HCT116 (cell line): ENCODE results near the gene RNF169. TPM values are rescaled to one million over a fixed set of nuclear protein-coding genes. Genes with fewer than 3 reads are reported as not detected.
"Not testable (repeated sequence)": the region's sequence is repeated elsewhere in the genome, so short reads cannot be mapped to it uniquely, and the experiment has no call there.

ENCODE experiments used
- ATAC-seq: fragments of 200-7000 bp; cut with Tn5 transposase; 2 replicates; pipeline ENCODE4 v1.9.1; 2020; ENCODE audit warnings: mild to moderate bottlenecking, moderate library complexity
- BruUV-seq: library from RNA; stranded (reverse); fragments of 400-500 nt; replicated peaks from 2 replicates; lab custom pipeline; 2021; lab: Mats Ljungman, UMichigan
- CTCF ChIA-PET: fragments of 300-600 bp; sonication (Branson Sonifier 250); formaldehyde crosslinking; loops from one replicate; lab custom pipeline; 2021; ENCODE audit warnings: antibody characterized with exemption; lab: Charles Lee
- POLR2A ChIA-PET: fragments of 300-600, 350-600 bp; sonication (Branson Sonifier 250); formaldehyde crosslinking; loops from one replicate; lab custom pipeline; 2021; ENCODE audit warnings: antibody characterized with exemption; lab: Charles Lee
- RAD21 ChIA-PET, 2 experiments: fragments of 300-600 bp; sonication (Branson Sonifier 250); formaldehyde crosslinking; loops; one replicate each; lab custom pipeline; 2023; ENCODE audit warnings: low total read pairs in 2 of 2; ENCODE audit not compliant: uncharacterized antibody in 2 of 2, unreplicated experiment in 2 of 2, low non-redundant PET in 1 of 2; lab: Charles Lee
- DNase-seq: peaks from one replicate; pipeline ENCODE4 v3.0.0-alpha.2; 2010; ENCODE audit warnings: low read depth, low spot score
- H2AFZ ChIP-seq: fragments of 200-600 bp; shearing (Covaris generic), sonication (generic); 2 replicates; pipeline ENCODE4 v1.6.1; 2017; ENCODE audit warnings: low read depth, mixed run types, mixed read lengths, antibody characterized with exemption, low read length; ENCODE audit not compliant: poor library complexity, severe bottlenecking
- H3K27ac ChIP-seq: 2 replicates; pipeline ENCODE4 v1.5.1; 2012; ENCODE audit warnings: low read depth, low read length
- H3K27me3 ChIP-seq: fragments of 200-600 bp; sonication (generic); 2 replicates; pipeline ENCODE4 v1.6.1; 2016; ENCODE audit warnings: mixed run types, low read length, mixed read lengths; ENCODE audit not compliant: insufficient read depth
- H3K36me3 ChIP-seq, 2 experiments: fragments of 200-500 bp in 1 of 2; fragments of 200-600 bp in 1 of 2; sonication (Bioruptor generic) in 1 of 2; sonication (generic) in 1 of 2; 2 replicates each; pipeline versions ENCODE4 v1.5.1 to v1.6.1; 2014 to 2016; ENCODE audit warnings: low read length in 2 of 2, inconsistent platforms in 1 of 2, mixed read lengths in 1 of 2, mixed run types in 1 of 2; ENCODE audit not compliant: insufficient read depth in 2 of 2, control insufficient read depth in 1 of 2
- H3K4me1 ChIP-seq, 2 experiments: fragments of 200-600 bp in 1 of 2; sonication (generic) in 1 of 2; 2 replicates each; pipeline versions ENCODE4 v1.5.1 to v1.6.1; 2012 to 2017; ENCODE audit warnings: low read length in 2 of 2, inconsistent platforms in 1 of 2, mild to moderate bottlenecking in 1 of 2, mixed read lengths in 1 of 2, mixed run types in 1 of 2, moderate library complexity in 1 of 2; ENCODE audit not compliant: insufficient read depth in 2 of 2, control insufficient read depth in 1 of 2
- H3K4me2 ChIP-seq: fragments of 200-600 bp; sonication (generic); 2 replicates; pipeline ENCODE4 v1.6.1; 2017; ENCODE audit warnings: mixed run types, low read length, mixed read lengths
- H3K4me3 ChIP-seq, 2 experiments: fragments of 200-600 bp in 1 of 2; sonication (generic) in 1 of 2; replicated peaks in 1 of 2; 2 replicates each; pipeline ENCODE4 v1.5.1; 2011 to 2016; ENCODE audit warnings: low read length in 2 of 2, control low read depth in 1 of 2, low read depth in 1 of 2, mild to moderate bottlenecking in 1 of 2, mixed read lengths in 1 of 2, mixed run types in 1 of 2
- H3K79me2 ChIP-seq: fragments of 200-600 bp; sonication (generic); 2 replicates; pipeline ENCODE4 v1.6.1; 2017; ENCODE audit warnings: mild to moderate bottlenecking, mixed run types, low read length, moderate library complexity, mixed read lengths; ENCODE audit not compliant: insufficient read depth
- H3K9ac ChIP-seq: fragments of 200-600 bp; sonication (generic); 2 replicates; pipeline ENCODE4 v1.6.1; 2016; ENCODE audit warnings: low read length, mixed read lengths
- H3K9me2 ChIP-seq: fragments of 200-600 bp; sonication (generic), shearing (Covaris generic); 2 replicates; pipeline ENCODE4 v1.6.1; 2017; ENCODE audit warnings: mixed run types, mild to moderate bottlenecking, moderate library complexity; ENCODE audit not compliant: insufficient read depth
- H3K9me3 ChIP-seq, 2 experiments: fragments of 200-500 bp in 1 of 2; fragments of 200-600 bp in 1 of 2; sonication (Bioruptor generic) in 1 of 2; sonication (generic) in 1 of 2; 2 replicates each; pipeline ENCODE4 v1.6.1; 2014 to 2017; ENCODE audit warnings: low read length in 2 of 2, mixed read lengths in 2 of 2, inconsistent platforms in 1 of 2, low read depth in 1 of 2, mild to moderate bottlenecking in 1 of 2, mixed run types in 1 of 2, moderate library complexity in 1 of 2; ENCODE audit not compliant: control insufficient read depth in 1 of 2, insufficient read depth in 1 of 2
- H4K20me1 ChIP-seq: fragments of 200-600 bp; sonication (generic), shearing (Covaris generic); 2 replicates; pipeline ENCODE4 v1.6.1; 2017; ENCODE audit warnings: mixed run types, mild to moderate bottlenecking, moderate library complexity; ENCODE audit not compliant: insufficient read depth
- ATF3 ChIP-seq: IDR thresholded peaks from 2 replicates; pipeline ENCODE4 v1.6.1; 2012
- POLR2A ChIP-seq: IDR thresholded peaks from 2 replicates; pipeline ENCODE4 v1.7.0; 2011; ENCODE audit warnings: borderline replicate concordance; ENCODE audit not compliant: insufficient read depth, insufficient read length; ENCODE audit errors: extremely low read depth
- TCF7L2 ChIP-seq: IDR thresholded peaks from 2 replicates; pipeline ENCODE4 v1.7.0; 2011; ENCODE audit warnings: borderline replicate concordance, inconsistent platforms; ENCODE audit not compliant: insufficient read depth, insufficient read length; ENCODE audit errors: extremely low read depth
- YY1 ChIP-seq: IDR thresholded peaks from 2 replicates; pipeline ENCODE4 v1.6.1; 2011; ENCODE audit warnings: low read length, low read depth, moderate library complexity, mild to moderate bottlenecking; ENCODE audit not compliant: insufficient replicate concordance; ENCODE audit errors: extremely low read depth
- intact Hi-C: fragments of 100-400 bp; cut with micrococcal nuclease; formaldehyde crosslinking; loops from 2 replicates; pipeline ENCODE4 v1.10.0; 2022
- total RNA-seq: library from RNA; stranded (reverse); gene quantifications from one replicate; pipeline ENCODE4 v1.2.1, GENCODE V29; 2021; ENCODE audit not compliant: unreplicated experiment

Gene RNF169
- total RNA-seq, 1 experiment from 2014 or later: 22.5 TPM

- Histone ChIP-seq H3K79me2 (peaks cover 44% of the 10 kb centered on the region), H3K4me3 (no peak overlapping the region), H3K4me2 (no peak overlapping the region), H3K9ac (no peak overlapping the region), H4K20me1 (no peaks in the 10 kb centered on the region), H3K4me1 (no peaks in the 10 kb centered on the region), H3K9me3 (no peaks in the 10 kb centered on the region), H3K27ac (no peak overlapping the region), H3K9me2 (no peaks in the 10 kb centered on the region), H2AFZ (no peak overlapping the region), H3K27me3 (no peaks in the 10 kb centered on the region), H3K36me3 (no peaks in the 10 kb centered on the region)
- DNase-seq: no peak
- intact Hi-C loops: no loop called here
- ChIA-PET RAD21 (no interaction called here), POLR2A (no interaction called here), CTCF (no interaction called here)
- no TSS peak for BruUV-seq
- ATAC-seq: no peak
- TF ChIP-seq POLR2A (no peak), TCF7L2 (no peak), ATF3 (no peak), YY1 (no peak)
Observed at GRCh38 chr11:74766905-74767304, 18.3 kb downstream of the RNF169 start.

GRCh38 chr11:74768172-74768651 is 19.6 kb downstream of the RNF169 start:
- H3K27me3 ChIP-seq, H3K9me2 ChIP-seq, CTCF ChIA-PET, RAD21 ChIA-PET, H3K27ac ChIP-seq, H3K4me1 ChIP-seq, intact Hi-C loops, H2AFZ ChIP-seq, POLR2A ChIA-PET, H3K4me3 ChIP-seq, H3K9me3 ChIP-seq, ATAC-seq, H4K20me1 ChIP-seq, DNase-seq, H3K4me2 ChIP-seq, H3K9ac ChIP-seq, H3K36me3 ChIP-seq, BruUV-seq: not testable (repeated sequence)
- H3K79me2 ChIP-seq: peaks cover 49% of the 10 kb centered on the region
